HL-60 (cell line): ENCODE results near the gene VPS35L.

Experiments
- DNase-seq, 2 experiments: peaks; one replicate each; pipeline ENCODE4 v3.0.0-alpha.2; 2010 to 2020; ENCODE audit warnings: low read depth in 1 of 2, low spot score in 1 of 2
- H3K27ac ChIP-seq: fragments of 250-450 bp; sonication (Bioruptor Pico); replicated peaks from 2 replicates; pipeline ENCODE4 v1.5.1; 2020; ENCODE audit warnings: mild to moderate bottlenecking, moderate library complexity
- H3K27me3 ChIP-seq: fragments of 250-450 bp; sonication (Bioruptor Pico); 2 replicates; pipeline ENCODE4 v1.5.1; 2021; ENCODE audit warnings: mild to moderate bottlenecking, moderate library complexity; ENCODE audit not compliant: insufficient read depth, poor library complexity, severe bottlenecking
- H3K4me3 ChIP-seq: replicated peaks from 2 replicates; pipeline ENCODE4 v1.5.1; 2011; ENCODE audit warnings: mild to moderate bottlenecking, control low read depth, low read length; ENCODE audit not compliant: insufficient read depth
- CTCF ChIP-seq: IDR thresholded peaks from one replicate; pipeline ENCODE4 v1.5.1; 2011; ENCODE audit warnings: low read length, control low read depth, inconsistent platforms; ENCODE audit not compliant: insufficient read depth
- GABPA ChIP-seq: IDR thresholded peaks from 2 replicates; pipeline ENCODE4 v1.6.1; 2012; ENCODE audit warnings: low read depth
- POLR2AphosphoS5 ChIP-seq: IDR thresholded peaks from 2 replicates; pipeline ENCODE4 v1.6.1; 2012; ENCODE audit warnings: low read depth
- REST ChIP-seq: IDR thresholded peaks from 2 replicates; pipeline ENCODE4 v1.6.1; 2012; ENCODE audit warnings: low read depth; ENCODE audit not compliant: insufficient replicate concordance
- SPI1 ChIP-seq: IDR thresholded peaks from 2 replicates; pipeline ENCODE4 v1.6.1; 2012; ENCODE audit warnings: low read depth, mild to moderate bottlenecking, borderline replicate concordance

Gene VPS35L

GRCh38 chr16:19549673-19550072 is 5.8 kb upstream of the VPS35L start:
- TF ChIP-seq POLR2AphosphoS5 (no peak), CTCF (no peak), SPI1 (no peak), GABPA (no peak), REST (no peak)
- DNase-seq: no peak

GRCh38 chr16:19555938-19556771 is 652 bp downstream of the VPS35L start:
- Histone ChIP-seq H3K27ac (peak overlapping the region; percentile 93), H3K27me3 (no peaks in the 10 kb centered on the region), H3K4me3 (peak overlapping the region; percentile 88)
- DNase-seq: peak; percentile 76 to 84
- TF ChIP-seq REST: no peak
- TF ChIP-seq POLR2AphosphoS5: no peak
- no peak for TF ChIP-seq GABPA
- no peak for TF ChIP-seq SPI1
- no peak for TF ChIP-seq CTCF

More at GRCh38 chr16:19549673-19550072, 5.8 kb upstream of the VPS35L start:
- Histone ChIP-seq H3K4me3 (no peak overlapping the region), H3K27me3 (no peaks in the 10 kb centered on the region), H3K27ac (no peak overlapping the region)

GRCh38 chr16:19559242-19559910 is 3.9 kb downstream of the VPS35L start:
- Histone ChIP-seq H3K27me3 (no peaks in the 10 kb centered on the region), H3K4me3 (no peak overlapping the region), H3K27ac (no peak overlapping the region)
- peak; percentile 29 to 38 for DNase-seq
- TF ChIP-seq CTCF (peak; percentile 12), POLR2AphosphoS5 (no peak)
